Embryonic facial prominence (tissue), 1 donor: ENCODE data around the gene CYTH4.

ENCODE experiments used
- DNase-seq: peaks from one replicate; pipeline ENCODE4 v3.0.0-alpha.2; 2016; ENCODE audit errors: extremely low spot score

Gene CYTH4

GRCh38 chr22:37269936-37270678 lies 12.2 kb upstream of the CYTH4 start:
- DNase-seq, result no peak

- DNase-seq, result no peak
Measured at GRCh38 chr22:37270928-37271650, 11.2 kb upstream of the CYTH4 start.

- DNase-seq, result no peak
Measured at GRCh38 chr22:37273126-37273845, 9.0 kb upstream of the CYTH4 start.

- no peak for DNase-seq
Measured at GRCh38 chr22:37273846-37274225, 8.5 kb upstream of the CYTH4 start.

- DNase-seq, result no peak
Measured at GRCh38 chr22:37274380-37274862, 7.9 kb upstream of the CYTH4 start.

GRCh38 chr22:37275134-37275533 lies 7.2 kb upstream of the CYTH4 start:
- no peak for DNase-seq

GRCh38 chr22:37275622-37276021 lies 6.7 kb upstream of the CYTH4 start:
- DNase-seq, result no peak

GRCh38 chr22:37276776-37277175 lies 5.5 kb upstream of the CYTH4 start:
- no peak for DNase-seq

- DNase-seq, result no peak
Measured at GRCh38 chr22:37277384-37277783, 4.9 kb upstream of the CYTH4 start.

- no peak for DNase-seq
Measured at GRCh38 chr22:37278261-37278660, 4.0 kb upstream of the CYTH4 start.

GRCh38 chr22:37279331-37280181 lies 2.8 kb upstream of the CYTH4 start:
- DNase-seq, result no peak

GRCh38 chr22:37280718-37281117 lies 1.6 kb upstream of the CYTH4 start:
- DNase-seq, result no peak

GRCh38 chr22:37281195-37281594 lies 1.1 kb upstream of the CYTH4 start:
- DNase-seq, result no peak

- DNase-seq, result no peak
Measured at GRCh38 chr22:37281646-37282384, 493 bp upstream of the CYTH4 start.

- DNase-seq, result no peak
Measured at GRCh38 chr22:37283393-37283937, 1.2 kb downstream of the CYTH4 start.

- no peak for DNase-seq
Measured at GRCh38 chr22:37284126-37284804, 2.0 kb downstream of the CYTH4 start.

GRCh38 chr22:37284805-37285355 lies 2.6 kb downstream of the CYTH4 start:
- DNase-seq, result no peak

- DNase-seq, result no peak
Measured at GRCh38 chr22:37285937-37286336, 3.6 kb downstream of the CYTH4 start.

GRCh38 chr22:37287550-37287951 lies 5.2 kb downstream of the CYTH4 start:
- DNase-seq, result no peak

- no peak for DNase-seq
Measured at GRCh38 chr22:37288521-37288920, 6.2 kb downstream of the CYTH4 start.
